Small intestine (tissue), 16 donors: ENCODE data around the gene SLC4A4. TPM values are rescaled to one million over a fixed set of nuclear protein-coding genes. Genes with fewer than 3 reads are reported as not detected.

ENCODE experiments used
- DNase-seq, 2 donors: peaks; one replicate each; pipeline versions ENCODE4 v3.0.0 to v3.0.0-alpha.2; 2013
- FAIRE-seq: peaks from 2 replicates; lab custom pipeline; 2012; peaks lifted over from hg19 to GRCh38; lab: Jason Lieb, UNC
- H3K27ac ChIP-seq, 3 donors: one replicate each; pipeline ENCODE4 v1.5.1; 2013; ENCODE audit warnings: low read length in 2 of 3, mild to moderate bottlenecking in 2 of 3, control low read depth in 1 of 3, inconsistent platforms in 1 of 3, low read depth in 1 of 3, moderate library complexity in 1 of 3
- H3K27me3 ChIP-seq, 3 donors: one replicate each; pipeline ENCODE4 v1.6.1; 2013; ENCODE audit warnings: low read length in 3 of 3, inconsistent platforms in 1 of 3; ENCODE audit not compliant: control insufficient read depth in 3 of 3, insufficient read depth in 3 of 3
- H3K36me3 ChIP-seq, 3 donors: one replicate each; pipeline ENCODE4 v1.6.1; 2013; ENCODE audit warnings: low read length in 3 of 3, inconsistent platforms in 1 of 3, low read depth in 1 of 3, mild to moderate bottlenecking in 1 of 3, moderate library complexity in 1 of 3; ENCODE audit not compliant: control insufficient read depth in 3 of 3, insufficient read depth in 2 of 3
- H3K4me1 ChIP-seq, 3 donors: one replicate each; pipeline ENCODE4 v1.6.1; 2013; ENCODE audit warnings: low read length in 2 of 3, inconsistent platforms in 1 of 3, low read depth in 1 of 3, mild to moderate bottlenecking in 1 of 3, moderate library complexity in 1 of 3; ENCODE audit not compliant: control insufficient read depth in 3 of 3, insufficient read depth in 2 of 3
- H3K4me3 ChIP-seq, 3 donors: one replicate each; pipeline ENCODE4 v1.5.1; 2013; ENCODE audit warnings: low read length in 3 of 3, control low read depth in 1 of 3, inconsistent platforms in 1 of 3, low read depth in 1 of 3, mild to moderate bottlenecking in 1 of 3, moderate library complexity in 1 of 3
- H3K9me3 ChIP-seq, 2 donors: one replicate each; pipeline ENCODE4 v1.6.1; 2013; ENCODE audit warnings: low read depth in 1 of 2, low read length in 1 of 2; ENCODE audit not compliant: control insufficient read depth in 2 of 2, insufficient read depth in 1 of 2
- WGBS, 3 donors: extraction: QIAGEN DNeasy Blood & Tissue Kit; methylation state at CpG; one replicate each; pipeline ENCODE4 v1.1.7; 2013; 5-methylcytosine and 5-hydroxymethylcytosine counted together
- long read RNA-seq, 10 donors: transcript quantifications; one replicate each; lab custom pipeline, GENCODE V29; 2026
- polyA plus RNA-seq, 4 donors: library from polyadenylated mRNA; stranded (reverse) in 3 of 4; unstranded in 1 of 4; fragments of 200-250 nt in 3 of 4; fragments of 120-200 nt in 1 of 4; gene quantifications; one replicate each; pipeline versions ENCODE4 v1.2.1 to v1.2.3, GENCODE V29; 2013
- donor health status: healthy with polysubstance abuse.
- donor health status: control.
- donor health status: control.
- donor health status: Bipolar disorder and iron deficiency.
- donor health status: healthy.

SLC4A4 gene
- 10 to 100 TPM; 14.0 to 17.4 (median 15.3) TPM for polyA plus RNA-seq
- long read RNA-seq, donor 1, partial matches to known transcripts: 0 of 1 reads
- long read RNA-seq, donor 1, other reads (novel, unspliced or antisense): 0 of 1 reads
- long read RNA-seq, donor 2: 0 reads
- long read RNA-seq, donor 3: 0 reads
- long read RNA-seq, donor 4: 0 reads
- long read RNA-seq, donor 5: 0 reads
- long read RNA-seq, donor 6, full-length matches to known transcripts: 1 of 1 reads
- long read RNA-seq, donor 6, partial matches to known transcripts: 0 of 1 reads
- long read RNA-seq, donor 6, other reads (novel, unspliced or antisense): 0 of 1 reads
- long read RNA-seq, donor 7: 0 reads
- long read RNA-seq, donor 8: 0 reads
- long read RNA-seq, donor 9: 0 reads
- long read RNA-seq, donor 10, full-length matches to known transcripts: 2 of 34 reads
- long read RNA-seq, donor 10, partial matches to known transcripts: 32 of 34 reads
- long read RNA-seq, donor 10, other reads (novel, unspliced or antisense): 0 of 34 reads

DNA sequence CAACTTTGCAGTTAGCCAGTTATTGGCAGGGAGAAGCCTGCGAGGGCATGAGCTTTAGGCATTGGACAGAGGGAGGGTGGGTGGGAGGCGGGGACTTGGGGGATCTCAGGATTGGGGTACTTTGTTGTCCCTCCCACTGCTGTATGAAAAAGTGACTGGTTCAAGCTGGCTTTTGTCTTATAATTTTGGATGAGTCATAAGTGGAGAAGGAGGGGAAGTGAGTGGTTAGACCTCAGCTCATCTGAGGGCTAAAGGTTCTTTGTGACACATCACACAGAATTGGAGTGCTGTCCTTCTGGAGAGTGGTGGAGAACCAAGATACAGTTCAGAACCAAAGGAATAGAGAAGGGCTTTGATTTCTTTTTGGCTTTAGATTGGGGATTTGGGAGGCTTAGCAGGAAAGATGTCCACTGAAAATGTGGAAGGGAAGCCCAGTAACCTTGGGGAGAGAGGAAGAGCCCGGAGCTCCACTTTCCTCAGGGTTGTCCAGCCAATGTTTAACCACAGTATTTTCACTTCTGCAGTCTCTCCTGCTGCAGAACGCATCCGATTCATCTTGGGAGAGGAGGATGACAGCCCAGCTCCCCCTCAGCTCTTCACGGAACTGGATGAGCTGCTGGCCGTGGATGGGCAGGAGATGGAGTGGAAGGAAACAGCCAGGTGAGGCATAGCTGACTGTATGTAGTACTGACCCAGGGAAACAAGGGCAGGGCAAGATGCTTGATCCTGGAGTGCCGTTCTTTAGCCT, at the start of gene SLC4A4:
Gene SLC4A4, plus strand, starts transcription at position 175 of the 748 bp plus-strand sequence.
- H3K4me3 ChIP-seq: no peak within 1 kb of the TSS
- peaks cover 0 to 6% (median 3%) of the 10 kb centered on the region in 3 donors for H3K4me1 ChIP-seq
- WGBS, 3 donors: 87 to 95% (median 91%) methylated on average over 8 of the region's 8 CpGs
- no peaks in the 10 kb centered on the region for H3K27me3 ChIP-seq
- peak in 1 of 2 donors; percentile 27 for DNase-seq
- H3K27ac ChIP-seq: no peak within 1 kb of the TSS
- no peaks in the 10 kb centered on the region for H3K9me3 ChIP-seq
- FAIRE-seq: no peak
- H3K36me3 ChIP-seq: peaks cover 0 to 4% (median 0%) of the 10 kb centered on the region in 3 donors

DNA sequence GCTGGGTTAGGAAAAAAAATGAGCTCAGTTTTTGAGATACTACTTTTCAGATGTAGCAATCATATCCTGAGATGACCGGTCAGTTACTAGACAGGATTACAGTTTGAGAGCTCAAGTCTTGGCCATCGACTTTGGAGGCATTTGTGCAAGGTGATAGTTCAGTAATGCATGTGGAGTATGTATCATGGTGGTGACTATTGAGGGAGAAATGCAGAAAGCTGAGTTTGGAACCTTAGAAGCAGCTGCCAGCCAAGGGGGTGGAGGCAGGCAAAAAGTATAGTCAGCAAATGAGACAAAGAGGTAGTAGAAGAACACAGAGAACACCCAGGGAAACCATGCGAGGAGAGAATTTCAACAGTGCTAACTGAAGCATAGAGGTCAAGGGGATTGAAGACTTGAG, 48.7 kb upstream of the SLC4A4 start:
- FAIRE-seq: no peak
- Histone ChIP-seq H3K27ac (no peak overlapping the region), H3K27me3 (no peaks in the 10 kb centered on the region), H3K36me3 (no peaks in the 10 kb centered on the region), H3K4me1 (peaks cover 0 to 2% (median 0%) of the 10 kb centered on the region in 3 donors), H3K4me3 (no peak overlapping the region), H3K9me3 (no peaks in the 10 kb centered on the region)
- DNase-seq: no peak
- 87 to 91% (median 88%) methylated on average over 3 of the region's 3 CpGs for WGBS, 3 donors

DNA sequence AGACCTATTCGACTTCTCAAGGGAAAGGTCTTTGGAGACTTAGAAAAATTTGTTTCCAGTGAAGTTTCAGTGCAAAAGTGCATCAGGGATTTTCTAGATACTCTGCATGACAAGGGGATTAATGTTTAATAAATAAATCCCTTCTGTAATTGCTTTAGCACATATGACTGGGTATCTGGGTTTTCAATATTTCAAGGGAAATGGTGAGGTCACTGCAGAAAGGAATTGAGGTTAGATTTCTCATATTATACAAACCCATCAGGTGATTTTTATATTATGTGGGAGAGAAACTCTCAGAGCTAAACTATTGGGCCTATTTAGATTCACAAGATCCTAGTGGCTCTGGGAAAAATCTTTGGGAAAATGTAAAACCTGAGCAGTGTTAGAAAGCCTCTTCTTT, 48.3 kb upstream of the SLC4A4 start:
- no peaks in the 10 kb centered on the region for H3K36me3 ChIP-seq
- DNase-seq (no peak), FAIRE-seq (no peak)
- H3K4me3 ChIP-seq: no peak overlapping the region
- no peaks in the 10 kb centered on the region for H3K9me3 ChIP-seq
- 72 to 87% (median 80%) methylated on average over 1 of the region's 1 CpG for WGBS, 3 donors
- H3K27me3 ChIP-seq: no peaks in the 10 kb centered on the region
- no peak overlapping the region for H3K27ac ChIP-seq
- peaks cover 0 to 2% (median 0%) of the 10 kb centered on the region in 3 donors for H3K4me1 ChIP-seq

DNA sequence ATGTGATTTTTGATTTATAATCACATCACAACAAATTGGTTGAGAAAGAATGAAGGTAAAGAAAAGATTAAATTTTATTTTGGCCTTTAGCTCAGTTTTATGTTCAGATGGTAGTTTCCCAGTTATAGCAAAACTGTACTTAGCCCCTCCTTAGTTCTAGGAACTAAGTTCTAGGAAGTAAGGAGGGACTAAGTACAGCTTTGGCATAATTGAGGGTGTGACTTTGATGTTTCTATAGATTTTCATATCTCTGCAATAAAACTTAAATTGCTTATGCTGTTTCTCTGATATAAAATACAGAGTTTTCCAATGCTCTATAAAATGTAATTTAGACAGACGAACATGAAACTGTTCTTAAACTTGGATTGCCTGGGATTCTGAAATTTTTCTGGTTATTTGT, 46.6 kb upstream of the SLC4A4 start:
- 14 to 53% (median 46%) methylated on average over 1 of the region's 1 CpG for WGBS, 3 donors
- H3K4me1 ChIP-seq: peaks cover 0 to 2% (median 0%) of the 10 kb centered on the region in 3 donors
- no peaks in the 10 kb centered on the region for H3K36me3 ChIP-seq
- H3K27ac ChIP-seq: no peak overlapping the region
- no peaks in the 10 kb centered on the region for H3K9me3 ChIP-seq
- FAIRE-seq: peak; percentile 81
- H3K27me3 ChIP-seq: no peaks in the 10 kb centered on the region
- peak in 1 of 2 donors; percentile 58 for DNase-seq
- H3K4me3 ChIP-seq: no peak overlapping the region

DNA sequence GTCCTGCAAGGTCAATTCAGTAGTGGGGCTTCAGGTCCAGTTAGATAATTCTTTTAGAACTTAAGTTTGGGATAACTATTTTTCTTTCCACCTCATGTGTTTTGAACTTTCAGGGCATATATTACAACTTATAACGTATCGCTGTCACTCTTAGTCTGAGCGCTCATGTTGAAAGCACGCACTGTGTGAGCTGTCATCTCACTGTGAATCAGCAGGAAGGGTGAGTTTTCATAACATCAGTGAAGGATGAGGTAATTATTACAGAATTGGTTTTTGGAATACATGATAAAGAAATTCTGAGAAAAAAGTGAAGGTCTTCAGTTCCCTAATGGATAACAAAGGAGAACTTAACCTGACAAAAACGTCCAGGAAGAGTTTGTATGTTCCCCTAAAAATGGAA, 45.1 kb upstream of the SLC4A4 start:
- 83 to 90% (median 85%) methylated on average over 5 of the region's 5 CpGs for WGBS, 3 donors
- no peak overlapping the region for H3K4me3 ChIP-seq

DNA sequence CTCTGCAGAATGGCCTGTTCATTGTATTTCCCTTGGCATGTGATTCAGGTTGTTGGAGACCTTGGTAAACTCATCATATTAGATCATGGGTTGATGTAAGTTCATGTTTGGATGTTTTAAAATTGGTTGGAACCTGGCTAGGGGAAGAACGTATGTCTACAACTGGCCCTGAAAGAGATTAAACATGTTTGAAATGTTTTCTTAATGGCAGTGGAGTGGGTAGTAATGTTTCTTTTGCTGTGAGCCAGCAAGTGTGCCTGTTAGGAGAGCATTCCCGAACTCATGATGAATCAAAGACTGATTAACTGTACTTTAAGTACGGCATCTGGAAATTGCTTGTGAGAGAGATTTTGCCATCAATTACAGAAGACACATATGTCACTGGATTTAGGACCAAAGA, 44.5 kb upstream of the SLC4A4 start:
- Histone ChIP-seq H3K4me1 (no peaks in the 10 kb centered on the region), H3K27ac (no peak overlapping the region), H3K36me3 (no peaks in the 10 kb centered on the region), H3K4me3 (no peak overlapping the region), H3K9me3 (no peaks in the 10 kb centered on the region), H3K27me3 (no peaks in the 10 kb centered on the region)
- DNase-seq: no peak
- no peak for FAIRE-seq
- WGBS, 3 donors: 77 to 86% (median 83%) methylated on average over 3 of the region's 3 CpGs

More for the DNA sequence above, 45.1 kb upstream of the SLC4A4 start:
- Histone ChIP-seq H3K9me3 (no peaks in the 10 kb centered on the region), H3K27me3 (no peaks in the 10 kb centered on the region), H3K27ac (no peak overlapping the region), H3K4me1 (peaks cover 0 to 2% (median 0%) of the 10 kb centered on the region in 3 donors), H3K36me3 (no peaks in the 10 kb centered on the region)
- no peak for FAIRE-seq
- no peak for DNase-seq

DNA sequence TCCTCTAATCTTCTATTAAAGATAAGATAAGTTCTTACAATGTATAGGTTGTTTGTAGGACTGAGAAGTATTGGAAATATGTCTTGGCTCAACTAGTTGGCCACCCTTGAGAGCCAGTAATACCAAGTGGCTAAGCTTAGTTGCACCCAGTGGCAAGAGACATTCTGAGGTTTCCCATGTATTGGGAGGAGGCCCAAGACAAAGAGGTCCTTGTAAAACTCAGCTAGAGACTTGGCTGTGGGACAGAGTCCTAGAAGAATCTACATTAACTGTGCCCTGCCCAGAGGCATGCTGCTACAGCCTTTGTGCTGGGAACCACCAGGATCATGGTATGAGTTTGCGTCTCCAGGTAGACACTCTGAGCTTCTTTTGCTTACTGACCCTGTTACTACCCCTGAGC, 41.9 kb upstream of the SLC4A4 start:
- H3K27ac ChIP-seq: no peak overlapping the region
- no peaks in the 10 kb centered on the region for H3K36me3 ChIP-seq
- peaks cover 0 to 4% (median 0%) of the 10 kb centered on the region in 3 donors for H3K4me1 ChIP-seq
- H3K4me3 ChIP-seq: no peak overlapping the region
- FAIRE-seq (no peak), DNase-seq (peak in 1 of 2 donors; percentile 36)
- H3K9me3 ChIP-seq: no peaks in the 10 kb centered on the region
- no peaks in the 10 kb centered on the region for H3K27me3 ChIP-seq
- 46 to 72% (median 64%) methylated on average over 1 of the region's 1 CpG for WGBS, 3 donors

DNA sequence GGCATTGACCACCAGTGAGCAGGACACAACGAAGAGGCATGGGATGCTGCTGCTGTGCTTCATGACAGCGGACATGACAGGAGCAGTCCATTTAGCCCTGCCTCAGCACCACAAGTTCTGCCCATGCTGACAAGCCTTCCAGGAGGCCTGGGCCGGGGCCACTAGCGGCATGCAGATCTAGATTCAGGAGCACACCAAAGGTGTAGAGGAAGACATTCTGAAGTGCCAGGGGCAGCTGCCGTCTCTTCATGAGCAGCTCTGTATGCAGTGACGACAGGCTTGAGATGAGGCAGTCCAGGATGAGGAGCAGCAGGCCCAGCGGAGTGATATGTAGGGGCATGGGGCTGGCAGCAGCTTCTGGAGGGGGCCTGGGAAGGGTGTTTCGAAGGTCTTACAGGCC, 38.5 kb upstream of the SLC4A4 start:
- H3K4me1 ChIP-seq: peaks cover 0 to 6% (median 6%) of the 10 kb centered on the region in 3 donors
- DNase-seq: no peak
- H3K27me3 ChIP-seq: no peaks in the 10 kb centered on the region
- 91 to 96% (median 91%) methylated on average over 8 of the region's 8 CpGs for WGBS, 3 donors
- H3K27ac ChIP-seq: no peak overlapping the region
- H3K4me3 ChIP-seq: no peak overlapping the region
- FAIRE-seq: no peak
- no peaks in the 10 kb centered on the region for H3K36me3 ChIP-seq
- H3K9me3 ChIP-seq: peaks cover 0 to 4% of the 10 kb centered on the region in 2 donors
